ENCODE results near the gene HLA-DMB. TPM values are rescaled to one million over a fixed set of nuclear protein-coding genes. Genes with fewer than 3 reads are reported as not detected.

The HLA-DMB gene
- total and polyA plus RNA-seq, 2 donors (not counting 3 experiments of a cell fraction or from before 2014, with no cell fraction given), result 0.75 TPM; not detected in 1

- Histone ChIP-seq H3K27ac (ENCODE audit: insufficient read depth, low read depth, low read length) (no peak overlapping the region), H3K9me1 (replicated peaks; ENCODE audit: control insufficient read depth, extremely low read depth, insufficient read depth, low read length) (no peaks in the 10 kb centered on the region), H3K4me2 (ENCODE audit: insufficient read depth, low read length) (no peak overlapping the region), H3K9me3 (replicated peaks; ENCODE audit: control insufficient read depth, insufficient read depth, low read length) (no peaks in the 10 kb centered on the region), H3K9ac (replicated peaks; ENCODE audit: extremely low read depth, insufficient read depth, low read length) (no peak overlapping the region), H3K27me3 (ENCODE audit: control insufficient read depth in 2 of 2, insufficient read depth in 2 of 2, low read length in 2 of 2) (peaks cover 3 to 10% of the 10 kb centered on the region in 2 experiments), H2AFZ (ENCODE audit: low read depth, low read length) (no peak overlapping the region), H3K4me1 (ENCODE audit: control insufficient read depth, extremely low read depth, insufficient read depth, low read length) (peaks cover 7% of the 10 kb centered on the region), H4K20me1 (replicated peaks; ENCODE audit: control insufficient read depth, extremely low read depth, insufficient read depth, low read length) (no peaks in the 10 kb centered on the region), H3K79me2 (ENCODE audit: control insufficient read depth, insufficient read depth, low read length) (no peaks in the 10 kb centered on the region), H3K4me3 (replicated peaks in 1 of 3; ENCODE audit: insufficient read depth in 1 of 3, low read depth in 1 of 3, low read length in 3 of 3) (no peak overlapping the region), H3K36me3 (ENCODE audit: control insufficient read depth in 2 of 2, extremely low read depth in 1 of 2, insufficient read depth in 2 of 2, low read length in 2 of 2) (no peaks in the 10 kb centered on the region)
- ChIA-PET POLR2A (interaction anchor here (1.0 kb wide), 1 partner anchor 82 kb away, joined by 6 read pairs; no protein-coding TSS in a partner anchor), CTCF (interaction anchor here (0.7 to 9.4 kb wide), 4 partner anchors 18 to 96 kb away, joined by 3 to 192 read pairs (median 10); no protein-coding TSS in a partner anchor)
- peak; percentile 59 for FAIRE-seq
- dilution Hi-C loops (cut with MboI; ENCODE audit: extremely low pct_ligation_motif_present, low sequenced_read_pairs) (no loop called here), intact Hi-C loops (cut with micrococcal nuclease) (loop anchor here (5.0 to 10.0 kb wide), 2 partner anchors 43 to 355 kb away; no protein-coding TSS in a partner anchor)
- BruUV-seq (replicated peaks), result no TSS peak
- DNase-seq (ENCODE audit: low read depth, low spot score), result peak; percentile 8
- no peak for TF ChIP-seq FOS (IDR thresholded peaks at IDR 0.05; ENCODE audit: borderline replicate concordance, insufficient read depth, low read length)
- no peak for TF ChIP-seq MYC (IDR thresholded peaks at IDR 0.05; ENCODE audit: low read depth, low read length)
- no peak for TF ChIP-seq POLR2A (IDR thresholded peaks at IDR 0.05; ENCODE audit: low read depth, low read length)
- TF ChIP-seq CTCF (IDR thresholded peaks at IDR 0.05; ENCODE audit: extremely low read depth in 1 of 2, insufficient read depth in 1 of 2, low read depth in 1 of 2, low read length in 2 of 2), result no peak
- no peak for TF ChIP-seq JUN (IDR thresholded peaks at IDR 0.05; ENCODE audit: borderline replicate concordance, insufficient read depth, insufficient read length, low read depth)
- TF ChIP-seq POLR2AphosphoS5 (IDR thresholded peaks at IDR 0.05; ENCODE audit: insufficient read depth, low read depth, low read length), result no peak
- TF ChIP-seq EZH2 (IDR thresholded peaks at IDR 0.05; ENCODE audit: borderline replicate concordance, low read depth, low read length, severe bottlenecking), result no peak
- TF ChIP-seq GATA2 (IDR thresholded peaks at IDR 0.05; ENCODE audit: insufficient read depth, insufficient read length, low read depth, low read length), result no peak
- TF ChIP-seq MAX (IDR thresholded peaks at IDR 0.05; ENCODE audit: insufficient read depth, insufficient read length), result no peak
Observed at GRCh38 chr6:32889533-32889932, 51.3 kb downstream of the HLA-DMB start.
